Endometrial microvascular endothelial cells (primary cell): ENCODE results near the gene GOLPH3L. TPM values are rescaled to one million over a fixed set of nuclear protein-coding genes. Genes with fewer than 3 reads are reported as not detected.

Source experiments
- total RNA-seq: library from RNA; depleted of rRNA; stranded (reverse); fragments of >200 nt; gene quantifications from one replicate; pipeline ENCODE4 v1.2.3, GENCODE V29; 2015; ENCODE audit errors: inconsistent ontology term

GOLPH3L gene
- total RNA-seq, 1 donor from 2014 or later = 28.6 TPM

Other genes starting within 250 kb of the GOLPH3L start
- gene TARS2, start 209.7 kb downstream of the GOLPH3L start, total RNA-seq = 12.5 TPM
- gene ECM1, start 189.0 kb downstream of the GOLPH3L start, total RNA-seq = 5.8 TPM
- gene FALEC, start 181.4 kb downstream of the GOLPH3L start, total RNA-seq = not detected
- gene ADAMTSL4, start 147.7 kb downstream of the GOLPH3L start, total RNA-seq = 1.8 TPM
- gene MCL1, start 117.5 kb downstream of the GOLPH3L start, total RNA-seq = 382 TPM
- gene ENSA, start 67.5 kb downstream of the GOLPH3L start, total RNA-seq = 250 TPM
- gene HORMAD1, start 23.7 kb upstream of the GOLPH3L start, total RNA-seq = not detected
- 74.1 TPM for gene CTSS, start 68.6 kb upstream of the GOLPH3L start, total RNA-seq
- gene CTSK, start 111.1 kb upstream of the GOLPH3L start, total RNA-seq = 4.8 TPM
- 15.9 TPM for gene ARNT, start 179.4 kb upstream of the GOLPH3L start, total RNA-seq
- not detected for gene CTXND2, start 190.0 kb upstream of the GOLPH3L start, total RNA-seq
- gene SETDB1, start 229.2 kb upstream of the GOLPH3L start, total RNA-seq = 31.9 TPM